Measurements from ENCODE around the gene SIX2.

SIX2 gene

DNA sequence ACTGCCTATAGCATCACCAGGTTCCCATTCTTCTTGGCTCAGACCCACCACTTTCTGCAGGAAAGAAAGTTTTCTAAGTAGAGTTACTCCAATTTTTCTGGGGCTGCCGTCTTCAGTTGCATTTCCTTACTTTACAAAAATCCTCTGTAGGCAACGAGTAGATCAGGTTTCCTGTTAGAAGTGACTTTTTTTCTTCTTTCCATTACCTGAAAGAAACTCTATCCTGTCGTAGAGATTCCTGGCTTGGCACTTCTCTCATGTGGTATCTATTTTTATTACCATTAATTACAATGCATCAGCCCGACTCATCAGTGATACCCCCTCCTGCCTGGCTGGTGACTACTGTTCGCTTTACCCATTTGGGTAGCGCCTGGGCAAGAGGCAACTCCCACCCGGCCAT, 5.6 kb upstream of the SIX2 start:
- no peak for DNase-seq

DNA sequence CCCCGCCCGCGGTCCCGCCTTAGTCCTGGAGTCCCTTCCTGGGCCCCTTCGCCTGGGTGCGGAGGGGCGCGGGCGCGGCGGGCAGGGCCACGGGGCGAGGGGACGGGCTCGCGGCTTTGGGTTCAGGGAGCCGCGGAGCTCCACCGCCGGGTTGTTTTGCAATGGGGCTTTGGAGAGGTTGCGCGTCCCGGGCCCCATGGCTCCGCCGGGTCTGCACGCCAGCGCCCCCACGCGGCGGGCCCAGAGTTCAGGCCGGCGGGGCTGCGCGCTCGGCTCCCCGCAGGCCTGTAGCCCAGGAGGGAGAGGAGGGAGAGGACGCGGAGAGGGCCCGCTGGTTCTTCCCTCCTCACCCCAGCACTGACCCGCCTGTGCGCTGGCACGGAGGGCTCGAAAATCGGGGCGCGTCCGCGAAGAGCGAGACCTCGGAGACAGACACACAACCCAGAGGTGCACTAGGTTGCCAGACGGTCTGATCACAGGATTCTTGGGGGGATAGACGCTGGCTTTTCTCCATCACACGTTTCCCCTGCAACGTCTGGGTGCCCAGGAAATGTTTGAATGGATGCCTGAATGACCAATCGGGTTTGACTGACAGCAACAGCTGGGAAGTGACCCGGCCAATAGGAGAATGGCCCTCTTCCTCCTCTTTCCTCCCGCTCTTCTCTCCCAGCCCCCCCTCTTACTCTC, 4.9 kb upstream of the SIX2 start:
- DNase-seq, result no peak

DNA sequence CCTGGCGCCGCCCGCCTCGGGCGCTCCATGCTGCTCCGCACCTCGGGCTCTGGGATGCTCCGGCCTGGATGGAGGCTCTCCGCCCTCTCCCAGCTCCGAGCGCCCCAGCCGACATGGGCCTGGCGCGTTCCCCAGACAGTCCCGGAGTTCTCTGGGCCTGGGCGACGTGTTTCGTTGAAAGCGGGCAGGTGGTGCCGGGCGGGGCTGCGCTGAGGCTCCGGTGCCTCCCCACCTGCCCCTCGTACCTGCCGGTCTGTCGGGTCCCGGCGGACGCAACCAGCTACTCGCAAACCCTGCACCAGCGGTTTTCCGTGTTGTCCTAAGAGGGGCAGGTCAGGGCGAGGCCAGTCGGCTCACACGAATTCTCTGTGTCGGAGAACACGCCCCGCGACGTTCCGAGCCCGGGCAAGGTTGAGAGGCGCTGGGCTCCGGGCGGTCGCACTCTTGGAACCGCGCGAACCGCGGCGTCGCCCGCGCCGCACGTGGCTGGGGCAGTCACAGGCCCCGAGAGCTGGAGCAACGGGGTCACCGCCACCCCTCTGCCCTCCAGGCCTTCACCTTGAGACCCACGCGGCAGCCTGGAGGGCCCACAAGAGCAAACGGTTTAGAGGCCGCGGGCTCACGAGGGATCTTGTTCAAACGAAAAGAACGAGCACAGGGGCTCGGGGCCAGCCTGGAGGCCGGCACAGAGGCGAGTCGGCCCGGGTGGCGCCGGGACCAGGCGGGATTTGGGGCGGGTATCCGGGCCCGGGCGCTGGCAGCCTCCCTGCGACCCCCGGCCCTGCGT, 4.2 kb upstream of the SIX2 start:
- no peak for DNase-seq

DNA sequence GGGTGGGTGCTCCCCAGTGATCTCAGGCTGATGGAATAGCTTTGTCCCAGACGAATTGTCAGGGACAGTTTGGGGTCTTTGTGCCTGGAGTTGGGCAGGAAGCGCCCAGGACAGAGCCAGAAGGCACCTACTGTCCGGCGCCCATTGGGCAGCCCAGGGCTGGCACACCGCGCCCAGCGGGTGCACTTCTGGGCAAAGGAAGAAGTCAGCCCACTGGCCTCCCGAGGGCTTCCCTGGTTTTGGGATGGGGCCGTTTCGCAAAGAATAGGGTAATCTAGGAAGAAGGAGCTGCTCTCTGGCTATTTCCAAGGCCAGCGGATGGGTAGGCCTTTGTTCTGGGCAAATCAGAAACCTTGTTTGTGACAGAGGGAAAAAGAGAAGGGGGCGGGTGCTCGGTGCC, 3.5 kb upstream of the SIX2 start:
- no peak for DNase-seq

DNA sequence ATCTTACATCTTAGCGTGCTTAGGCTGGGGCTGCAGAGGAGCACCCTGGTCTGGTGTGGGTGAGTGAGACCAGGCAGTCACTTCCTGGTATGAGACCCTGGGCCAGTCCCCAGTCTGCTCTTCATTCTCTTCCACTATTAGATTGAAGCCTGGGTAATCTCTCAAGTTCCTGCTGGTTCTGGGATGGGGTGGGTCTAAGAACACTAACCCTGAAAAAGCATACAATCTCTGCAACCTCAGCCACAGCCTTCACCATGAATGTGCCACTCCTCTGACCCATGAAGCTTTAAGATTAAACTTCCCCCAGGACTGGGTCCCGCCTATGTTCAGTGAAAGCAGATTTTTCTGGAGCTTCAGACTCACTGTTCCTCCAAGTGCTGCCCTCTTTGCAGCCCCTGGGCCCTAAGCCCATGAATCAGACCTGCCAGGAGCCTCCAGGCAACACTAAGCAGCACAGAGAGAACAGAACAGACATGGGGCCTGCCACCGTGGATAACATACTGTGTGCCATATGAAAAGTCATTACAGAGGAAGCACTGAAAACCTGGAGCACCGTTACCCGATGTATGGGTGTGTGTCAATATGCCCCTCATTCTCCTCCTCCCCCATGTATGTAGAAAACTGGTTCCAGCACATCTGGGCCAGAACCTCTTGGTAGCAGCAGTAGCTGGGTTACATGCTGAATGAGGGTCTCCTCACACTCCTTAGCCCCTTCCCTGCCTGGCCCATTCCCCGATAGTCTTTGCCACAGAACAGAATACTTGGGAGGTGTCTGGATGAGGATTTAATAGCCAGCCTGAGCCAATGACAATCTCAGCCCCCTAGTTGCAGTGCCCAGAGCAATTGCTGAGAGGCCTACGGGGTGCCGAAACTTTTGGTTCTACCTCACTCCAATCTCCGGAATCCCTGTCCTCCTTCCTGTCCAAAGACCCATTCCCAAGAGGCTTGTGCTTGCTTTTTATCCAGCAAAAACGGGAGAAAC, 2.7 kb upstream of the SIX2 start:
- no peak for DNase-seq

DNA sequence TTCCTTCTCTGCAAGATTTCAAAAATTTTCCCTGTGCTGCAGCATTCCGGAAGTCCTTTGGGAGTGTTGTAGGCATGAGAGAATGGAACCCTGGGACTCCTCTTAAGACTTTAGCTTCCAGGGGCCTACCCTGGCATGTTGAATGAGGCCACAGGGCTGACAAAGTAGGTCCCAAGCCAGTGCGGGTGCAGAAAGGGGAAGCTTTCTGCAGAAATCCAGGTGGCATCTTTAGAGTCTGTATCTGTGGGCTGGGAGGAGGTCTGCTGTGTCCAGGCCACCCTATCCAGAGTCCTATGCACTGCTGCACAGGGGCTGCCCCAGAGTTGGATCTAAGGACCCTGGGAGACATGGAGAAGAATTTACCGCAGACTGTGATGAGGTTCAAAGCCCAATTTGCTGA, 1.9 kb upstream of the SIX2 start:
- no peak for DNase-seq

DNA sequence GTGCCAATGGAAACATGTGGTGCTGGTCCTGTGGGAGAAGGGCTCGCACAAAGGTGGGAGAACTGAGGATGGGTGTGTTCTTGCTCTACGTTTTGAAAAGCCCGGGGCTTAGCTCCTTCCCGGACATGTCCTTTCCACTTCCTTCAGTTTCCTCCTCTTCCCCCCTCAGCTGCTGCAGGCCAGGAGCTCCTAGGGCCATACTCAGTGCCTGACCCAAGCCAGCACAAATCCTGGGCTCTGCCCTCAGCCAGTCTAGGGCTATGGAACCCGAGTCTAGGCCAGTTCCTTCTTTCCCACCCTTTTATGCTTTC, 1.4 kb upstream of the SIX2 start:
- no peak for DNase-seq

DNA sequence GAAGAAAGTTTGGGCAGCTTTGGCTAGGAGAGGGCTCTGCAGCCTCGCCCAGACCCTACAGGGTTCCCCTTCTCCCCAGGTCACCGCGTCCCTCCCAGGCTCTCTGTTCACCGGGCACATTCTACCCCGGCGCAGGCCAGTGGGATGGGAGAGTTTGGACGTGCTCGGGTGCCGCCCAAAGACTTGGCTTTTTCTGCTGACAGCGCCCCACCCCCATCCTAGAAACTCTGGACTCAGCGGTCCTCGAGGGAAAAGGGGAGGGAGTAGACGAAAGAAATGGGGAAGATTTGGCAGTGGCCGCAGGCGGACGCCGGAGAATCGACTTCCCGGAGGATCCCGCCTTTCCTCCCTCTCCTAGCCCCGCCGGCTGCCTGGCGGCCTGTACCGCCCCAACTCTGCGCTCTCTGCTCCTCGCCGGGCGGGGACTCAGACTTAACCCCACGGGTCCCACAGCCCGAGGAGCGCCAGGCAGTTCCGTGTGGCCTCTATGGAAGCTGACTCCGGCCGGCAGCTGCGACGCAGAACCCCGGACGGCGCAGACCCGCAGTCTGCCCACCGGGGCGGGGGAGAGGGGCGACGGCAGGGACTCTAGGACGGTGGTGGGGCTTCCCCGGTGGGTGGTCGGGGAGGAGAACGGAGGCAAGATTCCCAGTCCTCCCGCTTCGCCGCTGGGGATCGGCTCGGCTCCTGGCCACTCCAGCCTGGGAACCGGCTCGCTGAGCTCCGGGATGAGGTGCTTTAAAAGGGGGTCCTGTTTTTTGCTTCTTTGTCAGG, 863 bp upstream of the SIX2 start:
- no peak for DNase-seq

DNA sequence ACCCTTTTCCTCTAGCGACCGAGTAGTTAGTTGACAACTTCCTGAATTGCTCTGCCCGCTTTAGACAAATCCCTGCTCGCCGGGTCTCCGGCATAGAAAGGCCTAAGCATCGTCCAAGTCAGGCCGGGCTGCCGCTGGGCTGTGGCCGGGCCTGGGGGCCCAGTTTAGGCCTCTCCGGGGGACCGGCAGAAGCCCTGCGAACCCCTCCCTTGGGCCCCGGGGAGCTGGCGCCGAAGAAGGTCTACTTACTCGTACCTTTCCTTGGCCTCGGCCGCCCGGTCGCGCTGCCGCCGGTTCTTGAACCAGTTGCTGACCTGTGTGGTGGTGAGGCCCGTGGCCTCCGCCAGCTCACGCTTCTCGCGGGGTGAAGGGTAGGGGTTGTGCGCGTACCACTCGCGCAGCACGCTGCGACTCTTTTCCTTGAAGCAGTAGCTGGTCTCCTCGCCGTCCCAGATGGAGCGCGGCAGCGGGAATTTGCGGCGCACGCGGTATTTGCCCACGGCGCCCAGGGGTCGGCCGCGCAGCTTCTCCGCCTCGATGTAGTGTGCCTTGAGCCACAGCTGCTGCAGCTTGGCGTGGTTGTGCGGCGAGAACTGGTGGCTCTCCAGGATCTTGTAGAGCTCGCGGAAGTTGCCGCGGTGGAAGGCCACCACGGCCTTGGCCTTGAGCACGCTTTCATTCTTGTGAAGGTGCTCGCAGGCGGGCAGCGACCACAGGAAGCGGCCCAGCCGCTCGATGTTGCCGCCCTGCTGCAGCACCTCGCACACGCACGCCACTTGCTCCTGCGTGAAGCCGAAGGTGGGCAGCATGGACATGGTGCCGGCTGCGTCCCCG, 739 bp downstream of the SIX2 start:
- DNase-seq, result no peak

DNA sequence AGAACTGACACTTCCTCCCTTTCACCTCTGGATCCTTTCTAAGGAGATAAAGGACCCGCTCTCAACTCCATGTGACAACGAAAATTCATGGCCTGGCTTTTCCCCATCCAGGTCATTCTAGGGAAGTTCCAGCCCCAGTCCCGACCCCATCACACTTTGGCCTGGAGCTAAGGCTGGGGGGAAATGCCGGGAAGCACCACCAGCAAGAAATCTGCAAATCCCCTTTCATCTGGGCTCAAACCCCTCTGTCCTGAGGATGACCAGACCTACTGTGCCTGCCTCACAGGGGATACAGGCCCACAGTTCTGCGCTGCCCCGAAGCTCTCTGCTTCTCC, 1.3 kb downstream of the SIX2 start:
- DNase-seq, result no peak

DNA sequence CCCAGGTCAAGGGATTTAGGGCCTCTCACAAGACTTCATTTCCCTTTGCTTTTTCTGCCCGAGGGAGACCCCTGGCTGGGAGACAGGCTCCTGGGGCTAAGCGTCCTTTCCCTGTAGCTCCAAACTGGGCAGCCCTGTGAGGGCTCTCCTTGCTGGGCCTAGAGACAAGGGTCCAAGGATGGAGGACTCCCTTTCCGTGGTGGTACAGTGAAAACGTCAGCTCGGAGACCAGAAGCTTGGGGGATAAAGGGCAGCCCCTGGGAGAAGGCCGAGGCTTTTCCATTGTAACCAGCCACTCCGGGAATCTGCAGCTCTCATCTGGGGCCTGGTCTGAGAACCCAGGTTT, 2.3 kb downstream of the SIX2 start:
- no peak for DNase-seq

DNA sequence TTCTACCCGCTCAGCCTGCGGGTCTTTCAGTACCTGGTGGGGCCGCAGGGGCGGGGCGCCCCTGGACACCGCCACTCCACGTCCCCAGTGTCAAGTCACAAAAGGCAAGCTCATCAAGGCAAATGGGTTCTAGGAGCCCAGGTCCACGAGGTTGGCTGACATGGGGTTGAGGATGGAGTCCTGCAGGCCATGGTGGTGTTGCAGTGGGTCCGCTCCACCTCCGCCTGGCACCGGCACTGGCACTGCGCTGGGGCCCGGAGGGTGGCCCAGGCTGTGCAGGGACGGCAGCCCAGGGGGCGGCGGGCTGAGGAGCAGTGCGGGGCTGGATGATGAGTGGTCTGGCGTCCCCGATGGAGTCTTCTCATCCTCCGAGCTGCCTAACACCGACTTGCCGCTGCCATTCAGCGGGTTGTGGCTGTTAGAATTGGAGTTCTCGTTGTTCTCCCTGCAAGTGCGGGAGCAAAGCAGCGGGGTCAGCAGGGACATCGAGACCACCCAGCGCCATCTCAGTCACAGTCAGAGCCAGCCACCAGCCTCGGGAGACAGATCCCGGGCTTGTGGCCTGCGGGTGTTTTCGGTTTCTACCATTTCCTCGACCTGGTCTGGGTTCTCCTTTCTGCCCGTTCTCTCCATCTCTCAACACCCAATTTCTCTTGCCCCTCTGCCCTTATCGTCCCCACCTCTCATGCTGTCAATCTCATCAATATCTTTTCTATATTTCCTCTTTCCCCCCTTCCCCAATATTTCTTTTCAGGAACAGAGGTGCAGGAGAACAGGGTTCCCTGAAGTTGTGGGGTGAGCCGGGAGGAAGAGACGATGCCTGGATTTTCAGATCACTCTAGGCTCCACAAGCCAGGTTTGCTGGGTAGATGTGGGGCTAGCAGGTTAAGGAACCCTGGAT, 3.0 kb downstream of the SIX2 start:
- no peak for DNase-seq

DNA sequence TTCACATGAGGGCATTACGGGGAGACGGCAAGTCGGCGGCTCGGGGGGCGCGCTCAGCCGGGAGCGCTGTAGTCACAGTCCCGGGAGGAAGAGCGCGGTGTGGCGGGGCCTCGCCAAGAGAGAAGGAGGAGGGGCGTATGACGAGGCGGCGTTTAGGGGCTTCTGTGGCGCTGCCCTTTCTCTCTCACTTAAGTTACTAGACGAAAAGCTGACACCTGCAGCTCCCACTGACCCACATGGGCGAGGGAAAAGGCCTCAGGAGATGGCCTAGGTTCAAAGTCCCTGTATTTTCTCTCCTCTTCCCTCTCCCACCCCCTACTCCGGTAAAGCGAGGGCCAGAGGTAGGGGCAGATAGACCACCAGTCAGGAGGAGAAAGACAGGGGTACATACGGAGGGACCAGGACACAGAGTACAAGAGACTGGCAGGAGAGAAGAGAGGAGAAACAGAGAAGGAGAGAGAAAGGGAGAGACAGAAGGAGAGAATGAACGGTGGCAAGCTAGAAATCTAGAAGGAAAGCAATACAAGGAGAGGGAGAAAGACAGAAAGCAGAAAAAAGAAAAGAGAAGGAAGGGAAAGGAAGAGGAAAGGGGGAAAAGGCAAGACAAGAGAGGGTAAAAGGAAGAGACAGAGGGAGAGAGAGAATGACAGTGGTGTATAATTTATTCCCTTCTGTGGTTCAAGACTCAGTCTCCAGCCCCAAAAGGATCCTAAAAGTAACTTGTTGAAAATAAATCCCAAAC, 3.8 kb downstream of the SIX2 start:
- DNase-seq, result no peak

DNA sequence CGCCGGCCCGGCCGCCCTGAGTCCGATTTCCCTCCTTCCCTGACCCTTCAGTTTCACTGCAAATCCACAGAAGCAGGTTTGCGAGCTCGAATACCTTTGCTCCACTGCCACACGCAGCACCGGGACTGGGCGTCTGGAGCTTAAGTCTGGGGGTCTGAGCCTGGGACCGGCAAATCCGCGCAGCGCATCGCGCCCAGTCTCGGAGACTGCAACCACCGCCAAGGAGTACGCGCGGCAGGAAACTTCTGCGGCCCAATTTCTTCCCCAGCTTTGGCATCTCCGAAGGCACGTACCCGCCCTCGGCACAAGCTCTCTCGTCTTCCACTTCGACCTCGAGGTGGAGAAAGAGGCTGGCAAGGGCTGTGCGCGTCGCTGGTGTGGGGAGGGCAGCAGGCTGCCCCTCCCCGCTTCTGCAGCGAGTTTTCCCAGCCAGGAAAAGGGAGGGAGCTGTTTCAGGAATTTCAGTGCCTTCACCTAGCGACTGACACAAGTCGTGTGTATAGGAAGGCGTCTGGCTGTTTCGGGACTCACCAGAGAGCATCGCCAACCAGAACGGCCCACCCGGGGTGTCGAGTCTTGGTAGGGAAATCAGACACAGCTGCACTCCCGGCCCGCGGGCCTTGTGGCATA, 4.6 kb downstream of the SIX2 start:
- no peak for DNase-seq

DNA sequence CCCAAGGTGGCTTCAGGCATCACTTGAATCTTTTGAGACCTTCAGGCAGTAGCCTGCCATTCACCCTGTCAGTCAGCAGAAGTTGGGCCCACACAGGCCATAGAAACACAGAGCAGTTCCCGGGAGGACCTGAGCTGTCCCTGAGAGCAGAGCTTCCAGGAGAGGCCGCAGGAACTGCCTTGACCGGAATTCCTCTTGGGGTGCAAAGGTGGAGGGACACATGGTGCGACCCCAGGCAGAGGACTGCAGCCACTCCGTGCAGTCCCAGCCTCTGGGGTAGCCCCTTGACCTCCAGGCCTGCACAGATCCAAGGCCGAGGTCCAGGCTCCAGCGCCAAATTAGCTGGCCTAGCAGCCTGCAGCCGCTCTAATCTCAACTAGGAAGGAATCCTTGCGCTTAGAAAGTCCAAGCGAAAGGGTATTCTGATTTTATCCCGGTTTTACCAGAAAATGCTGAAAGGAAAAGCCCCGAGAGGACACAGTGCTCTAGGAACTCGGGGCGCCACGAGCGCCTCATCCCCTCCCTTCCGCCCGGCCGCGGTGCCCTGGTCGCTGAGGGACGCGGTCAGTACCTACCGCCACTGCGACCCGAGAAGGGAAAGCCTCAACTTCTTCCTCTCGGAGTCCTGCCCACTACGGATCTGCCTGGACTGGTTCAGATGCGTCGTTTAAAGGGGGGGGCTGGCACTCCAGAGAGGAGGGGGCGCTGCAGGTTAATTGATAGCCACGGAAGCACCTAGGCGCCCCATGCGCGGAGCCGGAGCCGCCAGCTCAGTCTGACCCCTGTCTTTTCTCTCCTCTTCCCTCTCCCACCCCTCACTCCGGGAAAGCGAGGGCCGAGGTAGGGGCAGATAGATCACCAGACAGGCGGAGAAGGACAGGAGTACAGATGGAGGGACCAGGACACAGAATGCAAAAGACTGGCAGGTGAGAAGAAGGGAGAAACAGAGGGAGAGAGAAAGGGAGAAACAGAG, 5.4 kb downstream of the SIX2 start:
- no peak for DNase-seq

DNA sequence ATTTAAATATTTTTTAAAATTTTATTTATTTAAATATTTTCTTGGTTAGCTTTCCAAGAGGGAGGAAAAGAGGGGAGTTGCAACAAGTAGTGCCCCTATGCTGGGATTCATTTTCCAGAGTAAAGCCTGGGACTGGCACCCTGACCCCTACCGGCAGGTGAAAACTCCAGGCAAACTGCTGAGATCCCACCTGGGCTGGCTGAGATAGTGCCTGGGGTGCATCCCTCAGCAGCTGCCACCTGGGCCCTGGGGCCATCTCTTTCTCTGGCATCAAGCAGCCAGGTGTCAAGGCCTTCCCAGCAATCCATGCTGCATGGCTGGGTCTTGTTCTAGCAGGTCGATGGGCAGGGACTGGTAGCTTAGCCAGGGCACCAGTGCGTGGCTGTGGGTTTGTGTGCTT, 6.6 kb downstream of the SIX2 start:
- no peak for DNase-seq

DNA sequence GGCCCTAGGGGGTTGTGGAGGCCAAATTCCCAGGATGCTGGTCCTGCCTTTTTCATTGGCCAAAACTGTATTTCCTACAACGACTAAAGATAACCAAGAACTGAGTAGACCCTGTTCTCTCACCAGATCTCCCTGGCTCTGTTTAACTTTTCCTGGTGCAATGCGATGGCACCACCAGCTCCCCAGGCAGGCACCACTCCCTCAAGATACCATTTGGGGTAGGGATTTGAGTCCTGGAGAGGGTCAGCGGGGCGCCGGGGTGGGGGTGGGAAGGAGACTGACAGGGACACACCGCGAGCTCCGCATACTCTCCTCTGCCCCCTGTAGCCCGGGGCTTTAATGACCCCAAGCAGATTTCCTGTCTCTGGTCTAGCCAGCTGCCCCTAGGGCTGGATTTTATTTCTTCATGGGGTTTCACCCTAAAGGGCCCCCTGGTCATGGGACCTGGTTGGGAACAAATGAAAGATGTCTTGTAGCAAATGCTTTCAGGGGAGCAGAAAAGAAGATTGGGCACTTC, 7.3 kb downstream of the SIX2 start:
- DNase-seq, result no peak
